ENCODE data around the gene SCRN2. TPM values are rescaled to one million over a fixed set of nuclear protein-coding genes. Genes with fewer than 3 reads are reported as not detected.

Gene SCRN2
- total and polyA plus RNA-seq, 2 of the 8 experiments (the other 6 are each of a cell fraction or from before 2014, with no cell fraction given) = 24.4 to 42.3 TPM

GRCh38 chr17:47838636-47839035 lies 2.4 kb downstream of the SCRN2 start:
- Histone ChIP-seq H4K20me1 (replicated peaks in 1 of 2; ENCODE audit: control insufficient read depth in 1 of 2, insufficient read depth in 2 of 2, low read length in 2 of 2) (peaks cover 0 to 2% of the 10 kb centered on the region in 2 experiments), H3K56ac (replicated peaks; ENCODE audit: insufficient read length, low read depth, low read length) (no peak overlapping the region), H3K4me2 (ENCODE audit: insufficient read depth in 1 of 2, low read depth in 2 of 2, low read length in 2 of 2) (no peak overlapping the region), H2BK120ac (replicated peaks; ENCODE audit: low read depth, low read length) (no peak overlapping the region), H2BK20ac (ENCODE audit: low read length) (no peak overlapping the region), H3K27me3 (replicated peaks in 1 of 4; ENCODE audit: control insufficient read depth in 3 of 4, extremely low read depth in 1 of 4, insufficient read depth in 3 of 4, low read length in 3 of 4) (no peaks in the 10 kb centered on the region; a peak in 1 of 7 replicates), H4K91ac (replicated peaks; ENCODE audit: insufficient read length, low read length) (no peak overlapping the region), H2BK15ac (ENCODE audit: low read length) (no peak overlapping the region), H3K23ac (ENCODE audit: insufficient read length) (no peak overlapping the region), H3K18ac (ENCODE audit: extremely low read depth, low read length) (no peak overlapping the region), H3K79me2 (ENCODE audit: control insufficient read depth in 1 of 2, insufficient read depth in 2 of 2, low read length in 2 of 2) (no peaks in the 10 kb centered on the region), H3K9ac (replicated peaks in 1 of 4; ENCODE audit: extremely low read depth in 1 of 4, low read depth in 3 of 4, low read length in 3 of 4) (no peak overlapping the region), H3K4ac (replicated peaks; ENCODE audit: insufficient read length, low read depth, low read length) (no peak overlapping the region), H3K4me3 (ENCODE audit: extremely low read depth in 1 of 4, insufficient read depth in 2 of 4, low read depth in 3 of 4, low read length in 4 of 4) (no peak overlapping the region), H4K8ac (ENCODE audit: extremely low read depth, insufficient read depth, low read length) (peak overlapping the region; percentile 51; the same call in 1 of the 2 replicates), H2BK5ac (ENCODE audit: low read depth, low read length) (no peak overlapping the region), H3K4me1 (replicated peaks in 1 of 4; ENCODE audit: control insufficient read depth in 3 of 4, insufficient read depth in 4 of 4, low read length in 3 of 4) (peaks cover 0 to 17% (median 6%) of the 10 kb centered on the region in 4 experiments; a peak in 5 of 7 replicates), H2AFZ (ENCODE audit: low read length) (no peak overlapping the region), H3K27ac (ENCODE audit: low read depth, low read length) (no peak overlapping the region), H3K36me3 (ENCODE audit: control insufficient read depth in 2 of 4, insufficient read depth in 4 of 4, low read length in 3 of 4) (peaks cover 0 to 9% (median 1%) of the 10 kb centered on the region in 4 experiments; a peak in 4 of 8 replicates), H3K23me2 (ENCODE audit: low read depth, low read length) (peaks cover 2% of the 10 kb centered on the region; the same call in 1 of the 2 replicates), H2AK5ac (ENCODE audit: low read depth, low read length) (no peak overlapping the region), H3K79me1 (ENCODE audit: low read depth, low read length) (no peaks in the 10 kb centered on the region), H3K14ac (ENCODE audit: insufficient read length) (no peak overlapping the region), H3K9me3 (ENCODE audit: insufficient read depth in 2 of 2, low read depth in 1 of 2, low read length in 1 of 2) (no peaks in the 10 kb centered on the region), H2BK12ac (ENCODE audit: low read depth, low read length) (no peak overlapping the region), H4K5ac (ENCODE audit: insufficient read length, low read depth, low read length) (no peak overlapping the region)
- no peak for FAIRE-seq
- 94% methylated on average over 13 of the region's 13 CpGs; no CpG with 5 or more reads in 1 of the 2 experiments for WGBS, 2 experiments (ENCODE audit: extremely low coverage in 1 of 2, insufficient coverage in 1 of 2, insufficient read length in 1 of 2, insufficient replicate concordance in 2 of 2, low coverage in 1 of 2, low lambda C conversion rate in 2 of 2, missing lambda C conversion rate in 1 of 2)
- CTCF ChIA-PET (ENCODE audit: partially characterized antibody) = interaction anchor here (1.0 to 33.0 kb wide), 4 partner anchors 8 to 110 kb away, joined by 3 to 1206 read pairs (median 310); partner anchors contain the start of genes PNPO, PRR15L, SP2 and SP6
- POLR2A ChIA-PET (ENCODE audit: partially characterized antibody) = interaction anchor here (0.6 kb wide), 1 partner anchor 52 kb away, joined by 3 read pairs; no protein-coding TSS in a partner anchor
- no peak for DNase-seq (ENCODE audit: low read depth in 1 of 2, low spot score in 2 of 2)
- TF ChIP-seq NRF1 (IDR thresholded peaks at IDR 0.05; ENCODE audit: low read depth, low read length) (no peak), SUZ12 (IDR thresholded peaks at IDR 0.05; ENCODE audit: low read length) (no peak), BACH1 (IDR thresholded peaks at IDR 0.05; ENCODE audit: low read length) (no peak)

Measured in H1 (cell line).